T-cell (primary cell): ENCODE results near the gene JAGN1. TPM values are rescaled to one million over a fixed set of nuclear protein-coding genes. Genes with fewer than 3 reads are reported as not detected.

ENCODE experiments used
- ATAC-seq, 4 experiments: fragments of 200-7000 bp in 3 of 4; fragments of 150-1000 bp in 1 of 4; cut with Tn5 transposase; replicated peaks in 1 of 4; 1 replicate in 3 of 4; 2 replicates in 1 of 4; pipeline ENCODE4 v1.10.0; 2021; ENCODE audit warnings: moderate library complexity in 3 of 4, mild to moderate bottlenecking in 2 of 4, moderate number of reproducible peaks in 1 of 4
- CTCF ChIA-PET, 2 donors: fragments of 300-600 bp; sonication (Branson Sonifier 250); formaldehyde crosslinking; loops; one replicate each; lab custom pipeline; 2022; ENCODE audit warnings: antibody characterized with exemption in 2 of 2; lab: Charles Lee
- POLR2A ChIA-PET, 2 donors: fragments of 300-600 bp; sonication (Branson Sonifier 250); formaldehyde crosslinking; loops; one replicate each; lab custom pipeline; 2022; ENCODE audit warnings: antibody characterized with exemption in 2 of 2; lab: Charles Lee
- DNase-seq, 35 experiments: peaks; one replicate each; pipeline versions ENCODE4 v3.0.0 to v3.0.0-alpha.2; 2013 to 2023
- H3K27ac ChIP-seq: one replicate; pipeline ENCODE4 v1.5.1; 2013; ENCODE audit warnings: low read length
- H3K27me3 ChIP-seq, 2 experiments: replicated peaks in 1 of 2; 1 replicate in 1 of 2; 2 replicates in 1 of 2; pipeline versions ENCODE4 v1.6.1 to v1.7.0; 2013; ENCODE audit warnings: low read length in 1 of 2, mixed read lengths in 1 of 2; ENCODE audit not compliant: control insufficient read depth in 2 of 2, insufficient read depth in 2 of 2; ENCODE audit errors: extremely low read depth in 1 of 2
- H3K36me3 ChIP-seq, 2 donors: 1 replicate in 1 of 2; 2 replicates in 1 of 2; pipeline versions ENCODE4 v1.6.1 to v1.7.0; 2013; ENCODE audit warnings: low read length in 1 of 2; ENCODE audit not compliant: control insufficient read depth in 2 of 2, insufficient read depth in 1 of 2; ENCODE audit errors: extremely low read depth in 1 of 2
- H3K4me1 ChIP-seq, 2 experiments: 1 replicate in 1 of 2; 2 replicates in 1 of 2; pipeline versions ENCODE4 v1.6.1 to v1.7.0; 2013; ENCODE audit warnings: low read length in 2 of 2, mixed read lengths in 1 of 2; ENCODE audit not compliant: insufficient read depth in 2 of 2, control insufficient read depth in 1 of 2; ENCODE audit errors: extremely low read depth in 1 of 2
- H3K4me3 ChIP-seq, 2 donors: 1 replicate in 1 of 2; 2 replicates in 1 of 2; pipeline versions ENCODE4 v1.5.1 to v1.7.0; 2013; ENCODE audit warnings: mild to moderate bottlenecking in 2 of 2, low read length in 1 of 2, moderate library complexity in 1 of 2; ENCODE audit not compliant: control insufficient read depth in 1 of 2; ENCODE audit errors: extremely low read depth in 1 of 2
- H3K9me3 ChIP-seq: 2 replicates; pipeline ENCODE4 v1.7.0; 2013
- H3K27ac Mint-ChIP-seq, 2 donors: one replicate each; pipeline ENCODE4 v1.8.0; 2020 to 2021; ENCODE audit warnings: mild to moderate bottlenecking in 2 of 2, mixed read lengths in 2 of 2
- H3K27me3 Mint-ChIP-seq, 2 donors: one replicate each; pipeline ENCODE4 v1.8.0; 2021 to 2022; ENCODE audit warnings: mixed read lengths in 2 of 2
- H3K36me3 Mint-ChIP-seq: one replicate; pipeline ENCODE4 v1.8.0; 2021; ENCODE audit warnings: mixed read lengths
- H3K4me1 Mint-ChIP-seq, 3 donors: one replicate each; pipeline ENCODE4 v1.8.0; 2020 to 2022; ENCODE audit warnings: mixed read lengths in 3 of 3, mild to moderate bottlenecking in 1 of 3
- H3K4me3 Mint-ChIP-seq, 3 donors: one replicate each; pipeline ENCODE4 v1.8.0; 2020 to 2022; ENCODE audit warnings: mild to moderate bottlenecking in 3 of 3, mixed read lengths in 3 of 3, moderate library complexity in 3 of 3
- H3K9me3 Mint-ChIP-seq, 3 donors: one replicate each; pipeline ENCODE4 v1.8.0; 2020 to 2022; ENCODE audit warnings: mixed read lengths in 3 of 3
- WGBS: methylation state at CpG from one replicate; pipeline ENCODE4 v1.1.5; 2013; ENCODE audit warnings: missing lambda C conversion rate; ENCODE audit not compliant: insufficient coverage; 5-methylcytosine and 5-hydroxymethylcytosine counted together
- total RNA-seq, 35 experiments: library from RNA in 6 of 35; stranded (reverse) in 6 of 35; fragments of 120-200 nt in 1 of 35; gene quantifications; one replicate each; pipeline versions ENCODE4 v1.2.1 to v1.2.4 and lab custom pipeline; 2013 to 2026

The JAGN1 gene
- total RNA-seq, 5 donors from 2014 or later (not counting 1 experiment from before 2014, with no cell fraction given), result 16.9 to 28.6 (median 23.7) TPM

- H3K4me1 Mint-ChIP-seq, result peaks cover 0 to 22% (median 6%) of the 10 kb centered on the region in 3 donors
- no peaks in the 10 kb centered on the region for H3K36me3 Mint-ChIP-seq
- no peak overlapping the region for H3K4me3 ChIP-seq
- no peaks in the 10 kb centered on the region for H3K27me3 Mint-ChIP-seq
- H3K27me3 ChIP-seq, result peaks cover 0 to 11% of the 10 kb centered on the region in 2 experiments
- CTCF ChIA-PET, result no interaction called here
- H3K27ac Mint-ChIP-seq, result peak overlapping the region in 1 of 2 donors; percentile 30
- no peak overlapping the region for H3K27ac ChIP-seq
- H3K9me3 Mint-ChIP-seq, result no peaks in the 10 kb centered on the region
- WGBS, result 80% methylated on average over 5 of the region's 7 CpGs
- POLR2A ChIA-PET, result interaction anchor here in 1 of 2 donors (0.6 kb wide), 1 partner anchor 412 kb away, joined by 9 read pairs; no protein-coding TSS in a partner anchor
- no peak overlapping the region for H3K4me3 Mint-ChIP-seq
- no peaks in the 10 kb centered on the region for H3K9me3 ChIP-seq
- H3K36me3 ChIP-seq, result no peaks in the 10 kb centered on the region
- H3K4me1 ChIP-seq, result peaks cover 0 to 9% of the 10 kb centered on the region in 2 experiments
- DNase-seq (peak in 1 of 35 experiments; percentile 32), ATAC-seq (no peak)
These were observed 19.0 kb downstream of the JAGN1 start for GRCh38 chr3:9909221-9910013.

GRCh38 chr3:9911863-9912262 is 21.5 kb downstream of the JAGN1 start:
- Mint-ChIP-seq H3K4me1 (peaks cover 0 to 37% (median 18%) of the 10 kb centered on the region in 3 donors), H3K27ac (peak overlapping the region in 1 of 2 donors; percentile 66), H3K36me3 (no peaks in the 10 kb centered on the region), H3K27me3 (no peaks in the 10 kb centered on the region), H3K4me3 (no peak overlapping the region), H3K9me3 (no peaks in the 10 kb centered on the region)
- ChIA-PET CTCF (interaction anchor here (0.6 to 2.4 kb wide), 2 partner anchors 21 to 272 kb away, joined by 3 to 9 read pairs; partner anchors contain the start of gene JAGN1 (in 1 of the 2)), POLR2A (interaction anchor here in 1 of 2 donors (0.6 kb wide), 1 partner anchor 36 kb away, joined by 3 read pairs; no protein-coding TSS in a partner anchor)
- Histone ChIP-seq H3K27ac (no peak overlapping the region), H3K36me3 (no peaks in the 10 kb centered on the region), H3K4me1 (peaks cover 3 to 28% of the 10 kb centered on the region in 2 experiments), H3K4me3 (no peak overlapping the region), H3K9me3 (no peaks in the 10 kb centered on the region), H3K27me3 (peaks cover 0 to 29% of the 10 kb centered on the region in 2 experiments)
- 61% methylated on average over 5 of the region's 8 CpGs for WGBS
- ATAC-seq, result no peak
- no peak for DNase-seq

- Histone ChIP-seq H3K9me3 (no peaks in the 10 kb centered on the region), H3K27me3 (peaks cover 0 to 29% of the 10 kb centered on the region in 2 experiments), H3K36me3 (no peaks in the 10 kb centered on the region), H3K27ac (no peak overlapping the region), H3K4me3 (no peak overlapping the region), H3K4me1 (peaks cover 3 to 32% of the 10 kb centered on the region in 2 experiments)
- H3K4me1 Mint-ChIP-seq, result peaks cover 0 to 37% (median 19%) of the 10 kb centered on the region in 3 donors
- H3K27ac Mint-ChIP-seq, result peak overlapping the region in 1 of 2 donors; percentile 66
- H3K27me3 Mint-ChIP-seq, result no peaks in the 10 kb centered on the region
- no peaks in the 10 kb centered on the region for H3K9me3 Mint-ChIP-seq
- H3K36me3 Mint-ChIP-seq, result no peaks in the 10 kb centered on the region
- ChIA-PET POLR2A (no interaction called here), CTCF (interaction anchor here in 1 of 2 donors (2.4 kb wide), 1 partner anchor 21 kb away, joined by 9 read pairs; the partner anchor contains the start of gene JAGN1)
- DNase-seq (peak in 1 of 35 experiments; percentile 33), ATAC-seq (peak; percentile 32 to 44 (median 34))
- 56% methylated on average over 6 of the region's 7 CpGs for WGBS
- peak overlapping the region in 1 of 3 donors; percentile 3 for H3K4me3 Mint-ChIP-seq
These were observed 22.0 kb downstream of the JAGN1 start for GRCh38 chr3:9912294-9912935.

GRCh38 chr3:9913601-9914000 is 23.2 kb downstream of the JAGN1 start:
- Mint-ChIP-seq H3K27me3 (no peaks in the 10 kb centered on the region), H3K4me3 (no peak overlapping the region), H3K9me3 (no peaks in the 10 kb centered on the region), H3K36me3 (no peaks in the 10 kb centered on the region), H3K4me1 (peaks cover 0 to 37% (median 19%) of the 10 kb centered on the region in 3 donors), H3K27ac (no peak overlapping the region)
- no peak for DNase-seq
- Histone ChIP-seq H3K4me3 (no peak overlapping the region), H3K27ac (no peak overlapping the region), H3K36me3 (no peaks in the 10 kb centered on the region), H3K9me3 (no peaks in the 10 kb centered on the region), H3K4me1 (peaks cover 3 to 32% of the 10 kb centered on the region in 2 experiments), H3K27me3 (peaks cover 0 to 29% of the 10 kb centered on the region in 2 experiments)
- POLR2A ChIA-PET, result no interaction called here
- ATAC-seq, result no peak
- 100% methylated on average over 3 of the region's 5 CpGs for WGBS
- CTCF ChIA-PET, result interaction anchor here in 1 of 2 donors (2.4 kb wide), 1 partner anchor 23 kb away, joined by 9 read pairs; the partner anchor contains the start of gene JAGN1

GRCh38 chr3:9914011-9914410 is 23.6 kb downstream of the JAGN1 start:
- Histone ChIP-seq H3K36me3 (no peaks in the 10 kb centered on the region), H3K9me3 (no peaks in the 10 kb centered on the region), H3K27me3 (peaks cover 0 to 29% of the 10 kb centered on the region in 2 experiments), H3K4me1 (peaks cover 3 to 32% of the 10 kb centered on the region in 2 experiments), H3K27ac (no peak overlapping the region), H3K4me3 (no peak overlapping the region)
- ATAC-seq, result no peak
- Mint-ChIP-seq H3K9me3 (no peaks in the 10 kb centered on the region), H3K4me3 (peak overlapping the region in 1 of 3 donors; percentile 73), H3K36me3 (no peaks in the 10 kb centered on the region), H3K27me3 (no peaks in the 10 kb centered on the region), H3K4me1 (peaks cover 0 to 37% (median 19%) of the 10 kb centered on the region in 3 donors), H3K27ac (no peak overlapping the region)
- ChIA-PET CTCF (interaction anchor here in 1 of 2 donors (2.4 kb wide), 1 partner anchor 23 kb away, joined by 9 read pairs; the partner anchor contains the start of gene JAGN1), POLR2A (no interaction called here)
- DNase-seq, result no peak
- 100% methylated on average over 1 of the region's 1 CpG for WGBS
